Neutrophil (primary cell): ENCODE data around the gene VWDE.

Experiments
- H3K27ac ChIP-seq: fragments of 200-600 bp; sonication (generic); 2 replicates; pipeline ENCODE4 v1.5.1; 2016; ENCODE audit warnings: mild to moderate bottlenecking, moderate library complexity
- H3K27me3 ChIP-seq: fragments of 200-600 bp; sonication (generic); 2 replicates; pipeline ENCODE4 v1.6.0; 2016; ENCODE audit warnings: mild to moderate bottlenecking
- H3K36me3 ChIP-seq: fragments of 200-600 bp; sonication (generic); 2 replicates; pipeline ENCODE4 v1.5.1; 2017
- H3K4me1 ChIP-seq, 2 experiments: fragments of 200-600 bp in 1 of 2; sonication (generic) in 1 of 2; 1 replicate in 1 of 2; 2 replicates in 1 of 2; pipeline versions ENCODE4 v1.5.1 to v1.6.1; 2013 to 2016; ENCODE audit warnings: low read depth in 1 of 2, low read length in 1 of 2, mild to moderate bottlenecking in 1 of 2, moderate library complexity in 1 of 2; ENCODE audit not compliant: control insufficient read depth in 1 of 2, insufficient read depth in 1 of 2
- H3K4me3 ChIP-seq, 2 experiments: fragments of 200-600 bp in 1 of 2; sonication (generic) in 1 of 2; 1 replicate in 1 of 2; 2 replicates in 1 of 2; pipeline ENCODE4 v1.5.1; 2013 to 2016; ENCODE audit warnings: low read depth in 1 of 2, low read length in 1 of 2, mild to moderate bottlenecking in 1 of 2, moderate library complexity in 1 of 2
- H3K9me3 ChIP-seq: fragments of 200-600 bp; sonication (generic); 2 replicates; pipeline ENCODE4 v1.5.1; 2016
- CTCF ChIP-seq: fragments of 200-600 bp; sonication (generic); IDR thresholded peaks from 2 replicates; pipeline ENCODE4 v1.5.1; 2016; ENCODE audit warnings: antibody characterized with exemption

VWDE gene

GRCh38 chr7:12385364-12385786, 18.3 kb downstream of the VWDE start:
- no peak overlapping the region for H3K27ac ChIP-seq
- no peak for TF ChIP-seq CTCF
- no peaks in the 10 kb centered on the region for H3K27me3 ChIP-seq

GRCh38 chr7:12383377-12383776, 20.3 kb downstream of the VWDE start:
- H3K9me3 ChIP-seq, result no peaks in the 10 kb centered on the region
- H3K36me3 ChIP-seq, result no peaks in the 10 kb centered on the region
- no peak overlapping the region for H3K27ac ChIP-seq
- no peak overlapping the region for H3K4me3 ChIP-seq
- H3K4me1 ChIP-seq, result no peaks in the 10 kb centered on the region
- TF ChIP-seq CTCF, result no peak
- no peaks in the 10 kb centered on the region for H3K27me3 ChIP-seq

More at GRCh38 chr7:12385364-12385786, 18.3 kb downstream of the VWDE start:
- Histone ChIP-seq H3K4me1 (no peaks in the 10 kb centered on the region), H3K9me3 (no peaks in the 10 kb centered on the region), H3K4me3 (no peak overlapping the region), H3K36me3 (no peaks in the 10 kb centered on the region)

GRCh38 chr7:12378389-12378788, 25.3 kb downstream of the VWDE start:
- H3K9me3 ChIP-seq, result no peaks in the 10 kb centered on the region
- no peak for TF ChIP-seq CTCF
- H3K27me3 ChIP-seq, result no peaks in the 10 kb centered on the region
- no peak overlapping the region for H3K4me3 ChIP-seq
- H3K27ac ChIP-seq, result no peak overlapping the region
- H3K4me1 ChIP-seq, result no peaks in the 10 kb centered on the region
- H3K36me3 ChIP-seq, result no peaks in the 10 kb centered on the region

- H3K4me3 ChIP-seq, result no peak overlapping the region
- no peaks in the 10 kb centered on the region for H3K4me1 ChIP-seq
- H3K27me3 ChIP-seq, result no peaks in the 10 kb centered on the region
- H3K27ac ChIP-seq, result no peak overlapping the region
- H3K36me3 ChIP-seq, result no peaks in the 10 kb centered on the region
- H3K9me3 ChIP-seq, result no peaks in the 10 kb centered on the region
- TF ChIP-seq CTCF, result no peak
These were observed 26.3 kb downstream of the VWDE start for GRCh38 chr7:12377406-12377805.

- no peaks in the 10 kb centered on the region for H3K36me3 ChIP-seq
- TF ChIP-seq CTCF, result no peak
- no peaks in the 10 kb centered on the region for H3K4me1 ChIP-seq
- H3K27ac ChIP-seq, result no peak overlapping the region
- no peaks in the 10 kb centered on the region for H3K27me3 ChIP-seq
- H3K4me3 ChIP-seq, result no peak overlapping the region
- H3K9me3 ChIP-seq, result no peaks in the 10 kb centered on the region
These were observed 29.9 kb downstream of the VWDE start for GRCh38 chr7:12373580-12374263.
